Heart left ventricle (tissue), 16 donors: ENCODE data around the gene LUC7L3. TPM values are rescaled to one million over a fixed set of nuclear protein-coding genes. Genes with fewer than 3 reads are reported as not detected.

ENCODE experiments used
- ATAC-seq, 4 donors: fragments of 200-7000 bp; cut with Tn5 transposase; one replicate each; pipeline ENCODE4 v1.9.1; 2020 to 2022; ENCODE audit warnings: moderate library complexity in 4 of 4, mild to moderate bottlenecking in 3 of 4, moderate number of reproducible peaks in 1 of 4
- DNase-seq, 5 donors: peaks; one replicate each; pipeline ENCODE4 v3.0.0-alpha.2; 2020
- H3K27ac ChIP-seq, 12 donors: fragments of 200-600 bp; sonication (generic) in 4 of 12; one replicate each; pipeline versions ENCODE4 v1.5.0 to v1.8.0; 2016 to 2022; ENCODE audit warnings: mild to moderate bottlenecking in 2 of 12
- H3K27me3 ChIP-seq, 9 donors: fragments of 200-600 bp; sonication (generic) in 2 of 9; one replicate each; pipeline versions ENCODE4 v1.5.1 to v1.8.0; 2016 to 2022; ENCODE audit warnings: mild to moderate bottlenecking in 3 of 9
- H3K36me3 ChIP-seq, 9 donors: fragments of 200-600 bp; sonication (generic) in 2 of 9; one replicate each; pipeline versions ENCODE4 v1.5.0 to v1.8.0; 2018 to 2022; ENCODE audit warnings: mild to moderate bottlenecking in 2 of 9
- H3K4me1 ChIP-seq, 12 donors: fragments of 200-600 bp; sonication (generic) in 4 of 12; one replicate each; pipeline versions ENCODE4 v1.5.0 to v1.8.0; 2016 to 2022; ENCODE audit warnings: mild to moderate bottlenecking in 3 of 12
- H3K4me3 ChIP-seq, 12 donors: fragments of 200-600 bp; sonication (generic) in 4 of 12; one replicate each; pipeline versions ENCODE4 v1.5.0 to v1.8.0; 2017 to 2022; ENCODE audit warnings: mild to moderate bottlenecking in 9 of 12, moderate library complexity in 4 of 12
- H3K9me3 ChIP-seq, 12 donors: fragments of 200-600 bp; sonication (generic) in 4 of 12; one replicate each; pipeline versions ENCODE4 v1.5.0 to v1.8.0; 2016 to 2022; ENCODE audit warnings: mild to moderate bottlenecking in 1 of 12
- CTCF ChIP-seq, 12 donors: fragments of 200-600 bp; sonication (generic) in 4 of 12; IDR thresholded peaks; one replicate each; pipeline versions ENCODE4 v1.5.0 to v1.8.0; 2018 to 2022; ENCODE audit warnings: antibody characterized with exemption in 12 of 12, mild to moderate bottlenecking in 5 of 12
- POLR2A ChIP-seq, 2 donors: fragments of 450-650 bp; IDR thresholded peaks; one replicate each; pipeline ENCODE4 v1.6.1; 2017; ENCODE audit warnings: antibody characterized with exemption in 2 of 2, mild to moderate bottlenecking in 2 of 2, moderate library complexity in 2 of 2
- WGBS, 4 donors: extraction: QIAGEN DNeasy Blood & Tissue Kit in 2 of 4; methylation state at CpG; one replicate each; pipeline versions ENCODE4 v1.1.5 to v1.1.7; 2013 to 2018; 5-methylcytosine and 5-hydroxymethylcytosine counted together
- intact Hi-C, 10 donors: fragments of 100-400 bp; cut with DNase I; formaldehyde crosslinking; loops; one replicate each; pipeline versions ENCODE4 v1.11.1 to v1.14.2; 2022
- polyA plus RNA-seq, 2 donors: library from polyadenylated mRNA; stranded (reverse); fragments of 200-250 nt; gene quantifications; one replicate each; pipeline ENCODE4 v1.2.3, GENCODE V29; 2013
- total RNA-seq, 9 donors: library from RNA; depleted of rRNA in 2 of 9; stranded (reverse); fragments of >200 nt in 2 of 9; fragmentation: NEBNext Ultra II Directional in 3 of 9; extraction: Animal tissue kit (Norgen Biotek cat#: 25700) in 3 of 9; gene quantifications; one replicate each; pipeline versions ENCODE4 v1.1.0 to v1.2.4, GENCODE V29; 2016 to 2023
- donor health status: ischemic (EF 13 %, LVEDD 7.1; RV severe dilation, severe dysfunction).
- donor health status: healthy with polysubstance abuse.
- donor health status: DM: no; HTN: yes; CAD: no.
- donor health status: DM: no; HTN: no; CAD: no.
- donor health status: ischemic (EF 25% LVEDD 6.9; RV normal size, moderate dysfunction).
- donor health status: ischemic (EF 25% LVEDD 5.7; RV mildly dilated, moderate dysfunction).
- donor health status: healthy.
- donor health status: DM: yes; HTN: yes; CAD: no.
- donor health status: ischemic (EF 35%, LVEDD 5.7; RV mildly dilated, moderate dysfunction).
- donor health status: nonischemic (EF 11% LVEDD 7.7; RV severe dilation, severe dysfunction).
- donor health status: DM: yes; HTN: yes; CAD: no.
- donor health status: PGD.
- donor health status: ischemic (EF 29% LVEDD 5.4; RV normal size, mild dysfunction).
- donor health status: nonischemic (EF 23%, LVEDD 6.1; RV moderate dilation, normal function).

Gene LUC7L3
- total and polyA plus RNA-seq, 11 donors, result 16.5 to 89.0 (median 52.1) TPM

- no peaks in the 10 kb centered on the region for H3K27me3 ChIP-seq
- no peak for TF ChIP-seq POLR2A (IDR thresholded peaks at IDR 0.05)
- TF ChIP-seq CTCF (IDR thresholded peaks at IDR 0.05), result no peak
- no peak overlapping the region for H3K27ac ChIP-seq
- no peak overlapping the region for H3K4me3 ChIP-seq
- H3K36me3 ChIP-seq, result no peaks in the 10 kb centered on the region
- WGBS, 4 donors, result 85 to 98% (median 96%) methylated on average over 9 of the region's 9 CpGs
- intact Hi-C loops, result loop anchor here in 6 of 10 donors (5.0 kb wide), 3 partner anchors 172 to 233 kb away; partner anchors contain the start of gene SPATA20 (in 1 of the 6)
- DNase-seq, result no peak
- H3K4me1 ChIP-seq, result peaks cover 0 to 3% (median 0%) of the 10 kb centered on the region in 12 donors
- no peaks in the 10 kb centered on the region for H3K9me3 ChIP-seq
- no peak for ATAC-seq
These were observed 60.4 kb downstream of the LUC7L3 start for GRCh38 chr17:50779747-50780353.

GRCh38 chr17:50781167-50781566 lies 61.8 kb downstream of the LUC7L3 start:
- Histone ChIP-seq H3K9me3 (no peaks in the 10 kb centered on the region), H3K4me3 (peak overlapping the region in 10 of 12 donors; percentile 9 to 53 (median 30)), H3K27ac (no peak overlapping the region), H3K27me3 (no peaks in the 10 kb centered on the region), H3K4me1 (peaks cover 0 to 17% (median 3%) of the 10 kb centered on the region in 12 donors), H3K36me3 (no peaks in the 10 kb centered on the region)
- intact Hi-C loops, result loop anchor here in 6 of 10 donors (5.0 kb wide), 3 partner anchors 171 to 234 kb away; partner anchors contain the start of gene SPATA20 (in 1 of the 6)
- no peak for TF ChIP-seq POLR2A (IDR thresholded peaks at IDR 0.05)
- no peak for TF ChIP-seq CTCF (IDR thresholded peaks at IDR 0.05)
- ATAC-seq (peak in 1 of 4 donors; percentile 15), DNase-seq (peak in 1 of 5 donors; percentile 36)
- 32 to 43% (median 38%) methylated on average over 27 to 38 of the region's 38 CpGs for WGBS, 4 donors

GRCh38 chr17:50783193-50783660 lies 63.8 kb downstream of the LUC7L3 start:
- no peak overlapping the region for H3K4me3 ChIP-seq
- H3K27ac ChIP-seq, result no peak overlapping the region
- WGBS, 4 donors, result 18 to 24% (median 21%) methylated on average over 7 of the region's 7 CpGs
- peak; percentile 81 to 91 (median 84) for DNase-seq
- H3K9me3 ChIP-seq, result no peaks in the 10 kb centered on the region
- intact Hi-C loops, result loop anchor here in 9 of 10 donors (1.0 to 5.0 kb wide), 7 partner anchors 58 to 236 kb away; partner anchors contain the start of gene SPATA20 (in 1 of the 9)
- peaks cover 0 to 19% (median 3%) of the 10 kb centered on the region in 12 donors for H3K4me1 ChIP-seq
- no peak for TF ChIP-seq POLR2A (IDR thresholded peaks at IDR 0.05)
- TF ChIP-seq CTCF (IDR thresholded peaks at IDR 0.05), result peak; percentile 93 to 99 (median 94)
- H3K27me3 ChIP-seq, result no peaks in the 10 kb centered on the region
- no peaks in the 10 kb centered on the region for H3K36me3 ChIP-seq
- ATAC-seq, result peak; percentile 66 to 89 (median 86)

- Histone ChIP-seq H3K9me3 (no peaks in the 10 kb centered on the region), H3K36me3 (no peaks in the 10 kb centered on the region), H3K27me3 (no peaks in the 10 kb centered on the region), H3K4me3 (no peak overlapping the region), H3K4me1 (peaks cover 0 to 19% (median 3%) of the 10 kb centered on the region in 12 donors), H3K27ac (no peak overlapping the region)
- intact Hi-C loops, result loop anchor here (1.0 to 5.0 kb wide), 10 partner anchors 57 to 237 kb away; partner anchors contain the start of gene SPATA20 (in 1 of the 10)
- DNase-seq (no peak), ATAC-seq (no peak)
- WGBS, 4 donors, result 95 to 97% (median 96%) methylated on average over 2 of the region's 2 CpGs
- TF ChIP-seq POLR2A (IDR thresholded peaks at IDR 0.05), result no peak
These were observed 64.5 kb downstream of the LUC7L3 start for GRCh38 chr17:50783905-50784304.
